IPS-18c (cell line): ENCODE results near the gene C16orf82.
A peak's percentile ranks its signal among the peaks of the same experiment; 100 is the strongest.
"Not testable (repeated sequence)": the region's sequence is repeated elsewhere in the genome, so short reads cannot be mapped to it uniquely, and the experiment has no call there.

Experiments used
- H3K4me3 ChIP-seq: 2 replicates; pipeline ENCODE4 v1.7.0; 2013; ENCODE audit warnings: low read depth, mild to moderate bottlenecking, low read length, moderate library complexity; ENCODE audit not compliant: insufficient read depth
- H3K9me3 ChIP-seq: one replicate; pipeline ENCODE4 v1.6.1; 2013; ENCODE audit warnings: mild to moderate bottlenecking, low read length, moderate library complexity; ENCODE audit not compliant: control insufficient read depth, insufficient read depth

C16orf82 gene

DNA sequence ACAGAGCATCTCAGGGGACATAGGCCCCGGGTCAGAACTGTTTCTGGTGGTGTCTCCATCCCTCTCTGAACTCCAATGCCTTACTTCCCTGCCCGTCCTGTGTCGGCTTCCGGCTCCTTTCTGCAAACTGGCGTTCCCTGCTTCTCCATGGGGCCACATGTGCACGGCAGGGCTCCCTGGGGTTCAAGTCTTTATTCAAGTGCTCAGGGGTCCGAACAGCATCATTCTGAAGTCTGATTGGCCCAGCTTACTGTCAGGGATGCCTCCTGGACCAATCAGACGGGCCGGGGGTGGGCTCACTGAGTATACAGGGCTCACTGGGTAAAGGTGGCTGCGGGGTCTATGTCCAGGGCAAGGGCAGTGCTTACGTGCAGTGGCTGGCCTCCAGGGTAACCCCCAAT lies 17.1 kb downstream of the C16orf82 start:
- no peak overlapping the region for H3K4me3 ChIP-seq
- H3K9me3 ChIP-seq, result no peaks in the 10 kb centered on the region

DNA sequence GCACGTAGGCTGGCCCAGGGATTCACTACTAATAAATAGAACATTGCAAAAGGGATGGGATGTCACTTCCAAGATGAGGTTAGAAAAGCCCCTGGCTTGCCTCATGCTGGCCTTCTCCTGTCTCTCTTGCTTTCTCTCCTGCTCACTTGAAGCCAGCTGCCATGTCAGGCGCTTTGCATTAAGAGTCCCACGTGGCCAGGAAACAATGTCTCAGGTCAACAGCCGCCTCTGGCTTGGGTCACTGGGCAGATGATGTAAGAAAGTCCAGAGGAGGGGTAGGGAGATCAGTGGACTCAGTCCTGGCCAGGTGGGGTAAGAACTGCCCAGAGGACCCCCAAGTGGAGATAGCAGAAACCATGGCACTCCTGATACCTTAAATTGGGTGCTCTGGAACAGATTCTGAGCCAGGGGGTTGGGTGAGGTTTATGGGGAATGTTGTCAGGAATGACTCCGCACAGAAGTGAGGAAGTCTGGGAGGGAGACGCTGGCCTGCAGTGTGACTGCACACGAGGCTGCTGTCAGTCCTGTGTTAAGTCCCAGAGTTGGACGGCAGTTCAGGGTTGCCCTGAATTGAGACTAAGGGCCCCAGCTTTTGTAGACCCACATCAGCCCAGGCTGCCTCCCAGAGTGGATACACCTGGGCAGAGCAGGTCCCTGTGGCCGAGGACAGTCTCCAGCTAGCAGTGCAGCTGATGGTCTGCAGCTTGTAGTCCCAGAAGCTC lies 17.7 kb downstream of the C16orf82 start:
- H3K9me3 ChIP-seq, result no peaks in the 10 kb centered on the region
- H3K4me3 ChIP-seq, result no peak overlapping the region

DNA sequence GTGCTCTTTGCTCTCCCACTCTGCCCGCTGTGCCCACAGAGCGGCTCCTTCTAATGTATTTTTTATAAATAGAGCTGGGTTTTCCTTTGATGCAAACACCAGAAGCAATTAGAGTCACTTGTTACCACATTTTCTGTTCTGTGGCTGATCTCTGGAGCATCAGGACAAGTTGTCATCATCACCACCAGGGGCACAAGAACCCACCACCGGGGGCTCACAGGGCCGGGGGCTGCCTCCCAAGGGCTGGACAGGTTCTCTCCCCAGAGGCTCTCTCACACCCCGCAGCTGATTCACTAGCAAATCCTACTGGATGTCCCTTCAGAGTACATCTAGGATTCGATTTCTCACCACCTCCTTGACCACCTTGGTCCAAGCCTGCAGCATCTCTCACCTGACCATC lies 18.5 kb downstream of the C16orf82 start:
- no peak overlapping the region for H3K4me3 ChIP-seq
- H3K9me3 ChIP-seq, result no peaks in the 10 kb centered on the region

DNA sequence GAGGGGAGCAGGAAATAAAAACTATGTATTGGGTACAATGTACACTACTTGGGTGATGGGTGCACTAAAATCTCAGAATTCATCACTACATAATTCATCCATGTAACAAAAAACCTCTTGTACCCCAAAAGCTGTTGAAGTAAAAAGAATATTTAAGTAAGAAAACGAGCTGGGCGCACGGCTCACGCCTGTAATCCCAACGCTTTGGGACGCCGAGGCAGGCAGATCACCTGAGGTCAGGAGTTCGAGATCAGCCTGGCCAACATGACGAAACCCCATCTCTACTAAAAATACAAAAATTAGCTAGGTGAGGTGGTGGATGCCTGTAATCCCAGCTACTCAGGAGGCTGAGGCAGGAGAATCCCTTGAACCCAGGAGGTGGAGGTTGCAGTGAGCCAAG lies 19.3 kb downstream of the C16orf82 start:
- H3K4me3 ChIP-seq, H3K9me3 ChIP-seq: not testable (repeated sequence)

DNA sequence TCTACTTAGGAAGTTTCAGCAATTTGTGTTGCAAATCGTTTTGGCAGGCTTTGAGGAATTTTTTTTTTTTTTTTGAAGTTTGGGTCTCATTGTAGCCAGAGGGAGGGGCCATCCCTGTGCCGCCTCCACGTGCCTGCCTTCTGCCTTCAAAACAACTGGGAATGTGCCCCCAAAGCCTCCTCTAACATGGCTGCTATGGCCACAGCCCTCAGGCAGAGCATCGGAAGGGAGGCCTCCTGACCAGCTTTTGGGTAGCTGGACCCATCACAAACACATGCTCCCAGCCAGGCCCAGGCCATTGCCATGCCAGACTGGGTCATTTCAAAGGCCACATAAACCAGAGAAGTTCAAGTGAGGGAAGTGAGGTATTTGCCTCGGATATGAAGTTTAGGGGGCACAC lies 21.5 kb downstream of the C16orf82 start:
- H3K4me3 ChIP-seq, result no peak overlapping the region
- H3K9me3 ChIP-seq, result no peaks in the 10 kb centered on the region

DNA sequence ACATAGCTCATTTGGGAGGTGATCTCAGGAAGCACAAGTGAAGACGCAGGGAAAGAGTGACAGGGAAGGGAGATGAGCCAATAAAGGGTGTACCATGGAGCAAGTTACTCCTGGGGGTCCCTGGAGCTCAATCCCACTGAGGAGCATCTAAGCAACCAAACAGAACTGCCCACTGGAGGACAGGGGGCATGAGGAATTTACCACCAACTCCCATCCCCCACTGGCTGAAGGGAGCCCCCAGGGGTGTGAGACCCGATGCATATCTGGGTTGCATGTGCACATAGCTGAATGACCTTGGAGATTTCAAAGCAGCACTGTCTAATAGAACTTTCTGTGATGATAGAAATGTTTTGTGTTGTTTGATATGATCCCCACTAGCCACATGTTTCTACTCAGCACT lies 29.6 kb downstream of the C16orf82 start:
- no peaks in the 10 kb centered on the region for H3K9me3 ChIP-seq
- H3K4me3 ChIP-seq, result no peak overlapping the region

DNA sequence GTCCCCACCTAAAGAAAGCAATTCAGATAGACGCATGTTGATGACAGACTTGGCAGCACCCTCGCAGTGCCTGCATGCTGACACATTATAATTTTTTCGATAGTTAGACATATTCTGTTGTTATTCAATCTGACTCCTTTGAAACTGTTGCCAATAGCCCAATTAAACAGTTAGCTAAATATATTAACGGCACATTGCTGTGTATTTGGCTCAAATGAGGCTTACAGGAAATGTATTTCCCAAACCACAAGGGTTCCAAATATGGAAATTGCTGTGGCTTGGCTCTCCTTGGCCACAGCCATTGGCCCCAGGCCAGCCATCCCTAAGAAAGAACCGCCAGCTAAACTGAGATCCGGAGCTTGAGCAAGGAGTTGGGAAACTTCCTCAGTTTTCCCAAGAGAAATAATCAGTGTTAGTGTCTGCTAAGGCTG lies 31.1 kb downstream of the C16orf82 start:
- Histone ChIP-seq H3K4me3 (no peak overlapping the region), H3K9me3 (no peaks in the 10 kb centered on the region)

DNA sequence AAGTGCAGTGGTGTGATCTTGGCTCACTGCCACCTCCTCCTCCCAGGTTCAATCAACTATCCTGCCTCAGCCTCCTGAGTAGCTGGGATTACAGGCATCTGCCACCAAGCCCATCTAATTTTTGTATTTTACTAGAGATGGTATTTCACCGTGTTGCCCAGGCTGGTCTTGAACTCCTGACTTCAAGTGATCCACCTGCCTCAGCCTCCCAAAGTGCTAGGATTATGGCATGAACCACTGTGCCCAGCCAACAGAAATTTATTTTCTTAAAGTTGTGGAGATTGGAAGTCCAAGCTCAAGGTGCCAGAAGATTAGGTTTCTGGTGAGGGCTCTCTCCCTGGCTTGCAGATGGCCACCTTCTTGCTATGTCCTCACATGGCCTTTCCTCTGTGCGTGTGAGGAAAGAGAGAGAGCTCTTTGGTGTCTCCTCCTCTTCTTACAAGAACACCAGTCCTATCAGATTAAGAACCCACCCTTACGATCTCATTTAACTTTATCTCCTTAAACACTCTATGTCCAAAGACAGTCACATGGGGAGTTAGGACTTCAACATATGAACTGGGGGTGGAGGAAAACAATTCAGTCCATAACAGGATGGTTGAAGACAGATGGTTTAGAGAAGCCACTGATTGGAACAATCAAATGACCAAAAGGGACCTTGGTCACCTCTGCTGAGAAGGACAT lies 31.8 kb downstream of the C16orf82 start:
- no peak overlapping the region for H3K4me3 ChIP-seq
- no peaks in the 10 kb centered on the region for H3K9me3 ChIP-seq

DNA sequence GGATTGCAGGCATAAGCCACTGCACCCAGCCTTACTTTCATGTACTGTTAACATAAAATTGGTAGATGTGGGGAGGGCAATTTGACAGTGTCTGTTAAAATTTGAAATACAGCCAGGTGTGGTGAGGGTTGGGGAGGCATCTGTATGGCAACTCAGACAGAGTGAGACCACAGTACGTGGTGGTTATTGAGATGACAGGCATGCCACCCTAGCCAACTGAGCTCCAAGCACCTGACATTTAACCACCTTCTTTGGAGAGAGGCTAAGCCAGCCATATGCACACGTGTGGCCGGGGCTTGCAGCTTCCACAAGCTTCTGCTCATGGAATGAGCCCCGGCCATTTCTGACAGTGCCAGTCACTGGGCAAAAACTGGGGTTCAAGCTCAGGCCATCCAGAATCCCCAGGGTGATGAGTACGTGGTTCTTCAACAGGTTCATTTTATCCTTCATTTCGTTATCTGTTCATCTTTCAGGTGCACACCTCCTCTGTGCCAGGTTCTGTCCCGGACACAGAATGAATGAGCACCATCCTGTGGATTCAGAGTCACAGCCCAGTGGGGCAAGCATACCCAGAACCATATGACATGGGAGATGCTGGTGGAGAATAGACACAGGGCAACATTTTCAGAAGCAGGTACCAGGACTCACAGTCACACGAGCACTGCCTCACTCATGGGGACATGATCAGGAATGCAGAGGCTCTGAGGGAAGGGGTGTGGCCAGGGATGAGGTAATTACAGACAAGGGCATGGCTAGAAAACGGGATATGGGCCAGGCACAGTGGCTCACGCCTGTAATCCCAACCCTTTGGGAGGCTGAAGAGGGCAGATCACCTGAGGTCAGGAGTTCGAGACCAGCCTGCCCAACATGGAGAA lies 36.2 kb downstream of the C16orf82 start:
- no peaks in the 10 kb centered on the region for H3K9me3 ChIP-seq
- H3K4me3 ChIP-seq, result no peak overlapping the region

DNA sequence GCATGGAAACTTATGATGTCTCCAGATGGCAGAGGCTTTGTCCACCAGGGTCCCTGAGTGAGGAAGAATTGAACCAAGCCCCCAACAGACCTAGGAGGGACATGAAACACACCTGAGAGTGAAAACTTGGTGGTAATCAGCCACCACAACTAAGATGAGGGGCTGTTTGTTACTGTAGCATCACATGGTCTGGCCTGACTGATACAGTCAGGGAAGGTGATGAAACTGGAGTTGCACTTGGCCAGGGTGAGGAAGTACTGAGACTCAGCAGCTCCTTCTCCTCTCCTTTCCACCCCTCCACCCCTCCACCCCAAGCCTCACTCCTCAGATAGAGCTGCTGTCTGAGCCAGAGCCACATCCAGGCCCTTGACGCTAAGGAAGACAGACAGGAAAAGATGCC lies 37.2 kb downstream of the C16orf82 start:
- Histone ChIP-seq H3K4me3 (no peak overlapping the region), H3K9me3 (no peaks in the 10 kb centered on the region)

DNA sequence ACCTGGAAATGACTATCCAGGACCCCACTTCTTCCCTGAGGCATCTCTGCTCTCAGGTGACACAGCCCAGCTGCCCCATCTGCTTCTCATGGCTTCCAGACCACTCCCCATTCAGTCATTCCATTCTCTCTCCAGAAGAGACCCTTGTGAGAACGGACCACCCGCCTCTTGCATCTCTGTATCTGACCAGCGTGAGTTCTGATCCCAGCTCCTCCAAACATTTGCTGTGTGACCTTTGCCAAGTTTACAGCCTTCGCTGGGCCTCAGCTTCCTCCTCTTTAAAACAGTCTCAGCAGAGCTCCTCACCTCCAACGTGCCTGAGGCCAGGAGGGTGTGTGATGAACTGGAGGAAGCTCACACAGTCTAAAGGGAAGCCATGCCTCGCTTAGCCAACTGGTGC lies 39.6 kb downstream of the C16orf82 start:
- Histone ChIP-seq H3K4me3 (no peak overlapping the region), H3K9me3 (no peaks in the 10 kb centered on the region)

DNA sequence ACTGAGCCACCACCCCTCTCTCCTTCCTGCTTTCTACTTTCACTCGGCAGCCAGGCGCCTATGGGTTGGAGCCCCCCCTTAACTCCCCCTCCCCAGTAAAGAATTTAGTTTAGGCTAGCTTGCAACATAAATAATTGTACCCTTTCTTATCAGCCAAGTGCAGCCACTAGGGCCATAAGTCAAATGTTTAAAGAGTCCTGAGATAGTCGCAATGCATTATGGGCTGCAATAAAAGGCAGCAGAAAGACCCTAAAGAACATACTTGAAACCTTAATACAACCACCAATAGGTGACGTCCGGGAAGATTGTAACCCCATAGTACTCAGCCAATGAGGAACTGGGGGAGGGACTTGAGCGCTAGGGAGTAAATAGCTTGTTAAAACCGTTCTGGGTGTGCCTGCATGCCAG lies 40.5 kb downstream of the C16orf82 start:
- no peak overlapping the region for H3K4me3 ChIP-seq

DNA sequence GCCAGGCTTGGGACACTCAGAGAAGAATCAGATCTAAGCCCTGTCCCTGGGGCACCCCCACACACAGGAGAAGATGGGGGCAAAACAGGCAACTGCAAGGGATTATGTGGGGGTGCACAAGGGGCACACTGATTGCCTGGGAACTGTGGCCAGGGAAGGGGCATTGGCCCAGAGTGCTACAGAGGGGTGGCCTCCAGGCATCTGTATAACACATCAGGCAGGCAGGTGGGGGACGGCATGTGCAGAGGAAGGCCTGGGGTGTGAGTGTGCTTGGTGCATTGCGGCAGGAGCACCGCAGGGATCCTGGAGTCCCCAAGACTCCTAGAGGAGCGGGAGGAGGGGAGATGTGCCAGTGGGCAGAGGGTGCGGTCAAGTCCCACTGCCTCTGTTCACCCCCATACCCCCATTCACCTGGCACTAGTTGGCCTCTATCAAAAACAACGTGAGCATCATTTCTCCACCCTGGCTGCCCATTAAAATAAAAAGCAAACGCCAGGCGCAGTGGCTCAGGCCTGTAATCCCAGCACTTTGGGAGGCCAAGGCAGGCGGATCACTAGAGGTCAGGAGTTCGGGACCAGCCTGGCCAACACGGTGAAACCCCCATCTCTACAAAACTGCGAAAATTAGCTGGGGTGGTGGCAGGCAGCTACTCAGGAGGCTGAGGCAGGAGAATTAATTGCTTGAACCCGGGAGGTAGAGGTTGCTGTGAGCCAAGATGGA lies 41.5 kb downstream of the C16orf82 start:
- Histone ChIP-seq H3K9me3 (no peaks in the 10 kb centered on the region), H3K4me3 (no peak overlapping the region)

More for the DNA sequence above, 40.5 kb downstream of the C16orf82 start:
- no peaks in the 10 kb centered on the region for H3K9me3 ChIP-seq

DNA sequence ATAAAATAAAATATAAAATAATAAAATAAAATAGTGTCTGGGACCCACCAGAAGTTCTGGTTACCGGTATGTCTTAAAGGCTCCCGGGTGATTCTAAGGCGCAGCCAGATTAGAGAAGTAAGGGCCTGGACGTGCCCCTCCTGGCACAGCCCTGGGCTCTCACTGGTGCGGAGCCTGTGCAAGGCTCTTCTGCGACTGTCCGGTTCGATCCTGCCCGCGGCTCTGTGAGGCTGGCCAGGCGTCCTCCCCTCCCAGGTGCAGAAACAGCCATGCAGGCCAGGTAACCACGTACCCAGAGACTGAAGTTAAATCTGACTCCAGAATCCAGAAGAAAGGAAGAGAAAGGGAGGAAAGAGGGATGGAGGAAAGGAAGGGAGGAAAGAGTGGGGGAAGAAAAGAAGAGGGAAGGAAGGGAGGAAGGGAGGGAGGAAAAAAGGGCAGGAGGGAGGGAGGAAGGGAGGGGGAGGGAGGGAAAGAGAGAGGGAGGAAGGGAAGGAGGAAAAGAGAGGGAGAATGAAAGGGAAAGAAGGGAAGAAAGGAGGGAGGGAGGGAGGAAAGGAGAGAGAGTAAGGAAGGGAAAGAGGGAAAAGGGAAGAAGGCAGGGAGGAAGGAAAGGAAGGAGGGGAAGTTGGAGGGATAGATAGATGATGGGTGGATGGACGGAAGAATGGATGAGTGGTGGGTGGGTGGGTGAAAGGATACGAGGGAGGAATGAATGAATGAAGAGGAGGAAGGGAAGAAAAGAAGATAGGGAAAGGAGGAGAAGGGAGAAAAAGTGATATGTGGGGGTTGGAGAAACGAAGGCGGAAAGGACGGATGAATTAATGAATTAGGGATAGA lies 42.3 kb downstream of the C16orf82 start:
- Histone ChIP-seq H3K9me3 (no peaks in the 10 kb centered on the region), H3K4me3 (peak overlapping the region; percentile 38)

DNA sequence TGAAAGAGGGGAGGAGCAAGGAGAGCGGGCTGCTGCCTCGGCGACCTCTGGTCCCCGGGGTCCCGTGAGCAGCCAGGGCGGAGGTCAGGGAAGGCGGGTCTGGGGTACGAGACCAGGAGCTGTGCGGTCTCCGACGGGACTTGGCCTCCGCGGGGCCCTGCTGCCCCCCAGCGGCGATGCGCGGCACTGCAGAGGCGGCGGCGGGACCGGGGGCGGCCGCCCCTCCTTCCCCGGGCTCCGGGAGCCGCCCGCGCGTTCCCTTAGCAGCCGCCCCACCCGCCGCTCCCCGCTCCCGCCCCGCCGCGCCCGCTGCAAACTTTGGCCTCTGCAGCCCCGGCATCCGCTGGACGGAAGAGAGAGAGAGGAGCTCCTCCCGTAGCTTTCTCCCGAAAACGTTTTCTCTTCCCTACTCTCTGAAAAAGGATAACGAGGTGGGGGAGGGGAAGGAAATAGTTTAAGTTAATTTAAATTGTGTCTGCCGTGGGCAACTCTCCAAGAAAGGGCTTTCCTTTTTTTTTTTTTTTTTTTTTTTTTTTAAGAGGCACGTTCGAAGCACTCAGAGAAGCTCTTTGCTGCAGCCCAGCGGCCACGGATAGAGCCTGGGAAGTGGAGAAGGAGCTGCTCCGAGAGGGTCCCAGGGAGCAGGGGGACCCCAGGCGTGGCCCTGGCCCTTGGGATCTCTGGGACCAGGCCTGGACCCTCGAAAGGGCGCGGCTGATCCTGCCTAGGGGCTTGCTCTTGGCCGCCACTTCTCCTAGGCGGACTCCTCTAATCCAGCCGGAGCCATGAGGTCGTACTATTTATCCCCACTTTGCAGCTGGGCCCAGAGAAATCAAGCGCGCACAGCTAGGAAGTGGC lies 43.2 kb downstream of the C16orf82 start:
- H3K9me3 ChIP-seq, result no peaks in the 10 kb centered on the region
- H3K4me3 ChIP-seq, result peak overlapping the region; percentile 38

DNA sequence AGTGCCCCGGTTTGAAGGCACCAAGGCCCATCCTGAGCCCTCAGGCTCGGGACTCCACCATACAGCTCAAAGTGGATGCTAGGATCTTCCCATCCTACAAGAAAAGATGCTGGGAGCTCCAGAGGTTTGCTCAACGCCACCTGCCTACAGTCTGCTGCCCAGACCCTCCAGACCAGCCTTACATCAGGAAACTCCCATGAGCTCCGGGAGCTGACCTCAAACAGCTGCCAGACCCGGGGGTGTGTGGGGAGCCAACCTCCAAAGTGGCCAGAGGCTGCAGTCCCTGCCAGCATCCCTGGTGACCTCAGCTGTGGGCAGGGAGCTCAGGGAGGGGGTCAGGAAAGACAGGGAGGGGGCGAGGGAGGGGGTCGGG lies 43.8 kb downstream of the C16orf82 start:
- H3K4me3 ChIP-seq, result no peak overlapping the region
- no peaks in the 10 kb centered on the region for H3K9me3 ChIP-seq
